BLaER1 treated with 17β-estradiol and CSF1 and Interleukin-3, amounts not matched to agents 10 nM and 100 nM (cell line): ENCODE measurements around the gene KCND2.
"Not testable (repeated sequence)": the region's sequence is repeated elsewhere in the genome, so short reads cannot be mapped to it uniquely, and the experiment has no call there.

Experiments
- H3K27ac ChIP-seq, 11 experiments: shearing (Covaris generic); formaldehyde crosslinking; 2 replicates each; pipeline ENCODE4 v1.8.1; 2022
- H3K27me3 ChIP-seq, 11 experiments: shearing (Covaris generic); formaldehyde crosslinking; 2 replicates each; pipeline ENCODE4 v1.8.1; 2022
- H3K36me3 ChIP-seq, 11 experiments: shearing (Covaris generic); formaldehyde crosslinking; 2 replicates each; pipeline ENCODE4 v1.8.1; 2022
- H3K4me1 ChIP-seq, 10 experiments: shearing (Covaris generic); formaldehyde crosslinking; 2 replicates each; pipeline ENCODE4 v1.8.1; 2022
- H3K4me2 ChIP-seq, 11 experiments: shearing (Covaris generic); formaldehyde crosslinking; 2 replicates each; pipeline ENCODE4 v1.8.1; 2022
- H3K4me3 ChIP-seq, 10 experiments: shearing (Covaris generic); formaldehyde crosslinking; 2 replicates each; pipeline ENCODE4 v1.8.1; 2022
- H3K9ac ChIP-seq, 11 experiments: shearing (Covaris generic); formaldehyde crosslinking; 2 replicates each; pipeline ENCODE4 v1.8.1; 2022
- H3K9me3 ChIP-seq, 11 experiments: shearing (Covaris generic); formaldehyde crosslinking; replicated peaks in 1 of 11; 2 replicates each; pipeline ENCODE4 v1.8.1; 2022
- H4K20me1 ChIP-seq, 11 experiments: shearing (Covaris generic); formaldehyde crosslinking; 2 replicates each; pipeline ENCODE4 v1.8.1; 2022
- Cebpa-rat ChIP-seq, 11 experiments: shearing (Covaris generic); IDR thresholded peaks; 2 replicates each; pipeline ENCODE4 v1.8.1; 2022

The KCND2 gene

DNA sequence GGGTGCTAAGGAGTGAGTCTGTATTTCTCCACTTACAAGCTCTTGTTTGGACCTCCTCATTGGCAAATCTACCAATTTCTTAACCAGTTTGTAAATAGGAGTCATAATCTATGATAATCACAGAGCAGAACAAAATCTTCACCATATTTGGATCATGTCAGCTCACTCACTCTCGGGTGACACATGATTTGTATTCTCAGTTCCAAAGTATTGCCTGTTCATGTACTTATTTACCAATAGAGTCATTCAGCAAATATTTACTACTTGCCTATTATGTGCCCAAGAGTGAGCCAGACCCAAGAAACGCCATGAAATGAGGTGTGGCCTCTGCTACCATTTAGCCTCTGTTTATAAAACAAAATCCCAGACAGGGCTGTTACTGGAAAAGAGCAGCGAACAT is 470.2 kb downstream of the KCND2 start:
- Histone ChIP-seq H3K4me3 (no peak overlapping the region), H3K9me3 (no peaks in the 10 kb centered on the region), H3K4me2 (no peak overlapping the region), H3K27ac (no peak overlapping the region), H3K9ac (no peak overlapping the region), H4K20me1 (no peaks in the 10 kb centered on the region), H3K36me3 (no peaks in the 10 kb centered on the region), H3K27me3 (no peaks in the 10 kb centered on the region), H3K4me1 (no peaks in the 10 kb centered on the region)
- TF ChIP-seq Cebpa-rat (IDR thresholded peaks at IDR 0.05), result no peak

- no peaks in the 10 kb centered on the region for H3K9me3 ChIP-seq
- H3K9ac ChIP-seq, result no peak overlapping the region
- no peak for TF ChIP-seq Cebpa-rat (IDR thresholded peaks at IDR 0.05)
- no peaks in the 10 kb centered on the region for H3K27me3 ChIP-seq
- no peaks in the 10 kb centered on the region for H3K36me3 ChIP-seq
- H3K4me2 ChIP-seq, result no peak overlapping the region
- no peak overlapping the region for H3K4me3 ChIP-seq
- H3K4me1 ChIP-seq, result no peaks in the 10 kb centered on the region
- H3K27ac ChIP-seq, result no peak overlapping the region
- H4K20me1 ChIP-seq, result no peaks in the 10 kb centered on the region
Measured at GRCh38 chr7:120760050-120760449, 487.1 kb downstream of the KCND2 start.

- Histone ChIP-seq H3K36me3 (no peaks in the 10 kb centered on the region), H3K4me1 (no peaks in the 10 kb centered on the region), H3K9ac (no peak overlapping the region), H3K27me3 (no peaks in the 10 kb centered on the region), H3K4me3 (no peak overlapping the region), H3K9me3 (no peaks in the 10 kb centered on the region), H3K27ac (no peak overlapping the region), H4K20me1 (no peaks in the 10 kb centered on the region), H3K4me2 (no peak overlapping the region)
- no peak for TF ChIP-seq Cebpa-rat (IDR thresholded peaks at IDR 0.05)
Measured at GRCh38 chr7:120760851-120761250, 487.9 kb downstream of the KCND2 start.

DNA sequence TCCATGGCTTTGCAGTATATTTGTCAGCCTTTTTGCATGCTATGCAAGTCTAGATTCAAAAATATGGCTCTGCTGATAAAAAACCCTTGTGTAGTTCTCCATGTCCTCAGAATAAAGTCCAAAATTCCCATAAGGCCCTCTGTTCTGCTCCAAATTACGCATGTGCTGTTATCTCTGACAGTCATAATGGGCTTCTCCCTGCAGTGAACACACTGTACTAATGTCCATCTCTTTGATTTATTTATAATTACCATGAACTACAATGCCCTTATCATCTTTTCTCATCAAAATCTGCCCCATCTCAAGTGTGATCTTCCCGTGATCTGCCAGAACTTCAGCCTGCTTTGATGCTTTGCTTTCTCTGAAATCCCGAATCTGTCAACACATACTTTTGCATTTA is 497.2 kb downstream of the KCND2 start:
- no peaks in the 10 kb centered on the region for H3K36me3 ChIP-seq
- H3K27ac ChIP-seq, result no peak overlapping the region
- no peaks in the 10 kb centered on the region for H3K27me3 ChIP-seq
- no peak overlapping the region for H3K4me2 ChIP-seq
- no peaks in the 10 kb centered on the region for H3K9me3 ChIP-seq
- no peaks in the 10 kb centered on the region for H4K20me1 ChIP-seq
- TF ChIP-seq Cebpa-rat (IDR thresholded peaks at IDR 0.05), result no peak
- H3K4me1 ChIP-seq, result no peaks in the 10 kb centered on the region
- no peak overlapping the region for H3K4me3 ChIP-seq
- H3K9ac ChIP-seq, result no peak overlapping the region

DNA sequence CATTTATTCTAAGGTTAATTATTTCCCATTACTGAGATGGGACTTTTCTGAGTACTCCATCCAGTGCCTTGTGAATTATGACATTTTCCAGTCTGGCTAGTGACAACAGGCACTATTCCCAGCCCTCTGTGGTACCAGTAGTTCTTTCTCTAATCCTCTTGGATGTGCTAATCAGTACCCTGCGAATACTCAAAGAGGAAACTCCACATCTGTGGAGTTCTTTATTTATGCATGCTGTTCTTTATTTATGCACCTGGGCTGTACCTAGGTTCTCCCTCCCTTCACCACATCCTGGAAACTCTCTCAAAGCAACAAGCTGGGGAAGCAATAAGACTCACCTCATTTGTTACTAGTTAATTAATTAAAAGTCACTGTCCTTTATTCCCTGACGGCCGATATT is 501.5 kb downstream of the KCND2 start:
- Histone ChIP-seq H3K9ac (no peak overlapping the region), H3K27ac (no peak overlapping the region), H3K4me3 (no peak overlapping the region), H4K20me1 (no peaks in the 10 kb centered on the region), H3K36me3 (no peaks in the 10 kb centered on the region), H3K4me1 (no peaks in the 10 kb centered on the region), H3K4me2 (no peak overlapping the region), H3K9me3 (no peaks in the 10 kb centered on the region), H3K27me3 (no peaks in the 10 kb centered on the region)
- no peak for TF ChIP-seq Cebpa-rat (IDR thresholded peaks at IDR 0.05)

- no peak overlapping the region for H3K27ac ChIP-seq
- no peak overlapping the region for H3K9ac ChIP-seq
- no peak overlapping the region for H3K4me2 ChIP-seq
- no peaks in the 10 kb centered on the region for H4K20me1 ChIP-seq
- H3K4me1 ChIP-seq, result no peaks in the 10 kb centered on the region
- no peaks in the 10 kb centered on the region for H3K9me3 ChIP-seq
- no peaks in the 10 kb centered on the region for H3K36me3 ChIP-seq
- H3K4me3 ChIP-seq, result no peak overlapping the region
- H3K27me3 ChIP-seq, result no peaks in the 10 kb centered on the region
- no peak for TF ChIP-seq Cebpa-rat (IDR thresholded peaks at IDR 0.05)
Measured at GRCh38 chr7:120775755-120776154, 502.8 kb downstream of the KCND2 start.

- H3K9me3 ChIP-seq, H3K4me2 ChIP-seq, H3K27ac ChIP-seq, H3K36me3 ChIP-seq, H3K4me3 ChIP-seq, H3K4me1 ChIP-seq, H3K27me3 ChIP-seq, H3K9ac ChIP-seq, H4K20me1 ChIP-seq: not testable (repeated sequence)
Measured at GRCh38 chr7:120779078-120779477, 506.1 kb downstream of the KCND2 start.

DNA sequence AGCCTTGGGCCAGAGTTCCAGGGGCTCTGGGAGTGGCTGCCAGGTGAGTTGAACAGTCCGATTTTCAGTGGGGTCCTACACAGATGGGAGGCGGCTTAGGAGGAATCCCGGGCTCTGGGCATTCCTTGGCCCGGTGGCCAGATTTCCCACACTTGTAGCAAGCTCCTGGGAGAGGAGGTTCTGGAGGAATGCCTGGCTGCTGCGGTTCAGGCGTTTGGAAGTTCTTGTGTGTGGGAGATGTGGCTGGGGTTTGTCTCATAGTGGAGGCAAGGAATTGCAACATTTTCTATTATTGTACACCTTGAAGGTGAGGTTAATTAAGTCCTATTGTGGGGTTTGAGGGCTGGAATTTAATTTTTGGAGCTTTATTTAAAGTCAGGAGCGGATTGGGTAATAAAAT is 507.5 kb downstream of the KCND2 start:
- not testable (repeated sequence) for H3K4me2 ChIP-seq, H3K36me3 ChIP-seq, H3K9ac ChIP-seq, H3K4me1 ChIP-seq, H3K27ac ChIP-seq, H3K4me3 ChIP-seq, H3K9me3 ChIP-seq, H4K20me1 ChIP-seq, H3K27me3 ChIP-seq

DNA sequence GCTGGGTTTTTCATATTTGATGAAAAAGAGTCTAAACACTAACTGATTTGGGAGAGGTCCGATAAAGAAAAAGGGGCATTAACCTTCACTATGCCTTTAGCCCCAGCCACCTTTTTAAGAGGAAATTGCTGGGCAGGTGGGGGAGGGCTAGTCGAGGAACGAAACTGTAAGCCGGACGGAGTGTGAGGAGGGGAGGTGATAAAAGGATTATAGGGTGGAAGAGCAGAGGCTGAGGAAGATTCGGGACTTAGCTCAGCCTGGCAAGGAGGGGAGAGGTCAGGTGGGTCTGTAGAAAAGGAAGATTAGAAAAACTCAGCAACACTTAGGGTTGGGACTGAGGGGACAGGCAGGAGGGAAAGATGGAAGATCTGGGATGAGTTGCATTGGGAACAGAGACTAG is 508.0 kb downstream of the KCND2 start:
- Histone ChIP-seq H3K4me1 (no peaks in the 10 kb centered on the region), H3K27me3 (no peaks in the 10 kb centered on the region)

DNA sequence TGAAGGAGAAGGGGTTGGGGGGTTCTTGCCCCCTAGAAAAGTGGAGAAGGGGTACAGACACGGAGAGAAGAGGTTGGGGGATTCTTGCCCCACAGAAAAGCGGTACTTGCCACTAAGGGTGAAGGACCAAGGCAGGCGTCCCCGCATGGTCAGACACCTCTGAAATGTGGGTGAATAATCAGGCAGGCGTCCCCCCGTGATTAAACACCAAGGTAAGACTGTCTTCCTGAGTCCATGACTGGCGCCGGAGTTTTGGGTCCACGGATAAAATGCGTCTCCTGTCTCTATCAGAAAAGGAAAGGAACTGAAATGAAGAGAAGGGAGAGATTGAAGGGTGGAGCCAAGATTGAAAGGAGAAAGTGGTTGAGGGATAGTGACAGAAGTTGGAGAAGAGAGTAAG is 508.9 kb downstream of the KCND2 start:
- H3K27me3 ChIP-seq, H3K9me3 ChIP-seq, H3K27ac ChIP-seq, H3K36me3 ChIP-seq, H3K4me2 ChIP-seq, H3K4me3 ChIP-seq, H4K20me1 ChIP-seq, H3K9ac ChIP-seq, H3K4me1 ChIP-seq: not testable (repeated sequence)

More for the DNA sequence above, 508.0 kb downstream of the KCND2 start:
- no peak overlapping the region for H3K27ac ChIP-seq
- no peak overlapping the region for H3K9ac ChIP-seq
- H3K4me2 ChIP-seq, result no peak overlapping the region
- H4K20me1 ChIP-seq, result no peaks in the 10 kb centered on the region
- H3K36me3 ChIP-seq, result no peaks in the 10 kb centered on the region
- no peak for TF ChIP-seq Cebpa-rat (IDR thresholded peaks at IDR 0.05)
- no peak overlapping the region for H3K4me3 ChIP-seq
- no peaks in the 10 kb centered on the region for H3K9me3 ChIP-seq

DNA sequence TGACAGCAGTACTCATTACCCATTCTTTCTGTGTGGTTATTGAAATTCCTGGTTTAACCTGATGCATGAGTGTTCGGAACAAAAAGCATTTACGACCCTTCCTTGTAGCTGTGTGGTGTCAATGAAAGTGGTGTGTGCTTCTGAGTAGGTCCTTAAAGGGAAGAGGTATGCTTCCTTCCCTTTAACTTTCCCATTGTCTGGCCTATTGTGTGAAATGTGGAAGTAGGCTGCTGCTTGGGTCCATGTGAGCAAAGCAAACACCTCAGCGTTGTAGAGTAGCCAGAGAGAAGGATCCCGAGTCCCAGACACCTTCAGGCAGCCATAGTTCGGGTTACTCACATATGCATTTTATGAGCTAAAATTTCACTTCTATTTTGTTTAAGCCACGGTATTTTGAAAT is 510.3 kb downstream of the KCND2 start:
- H3K4me1 ChIP-seq, result no peaks in the 10 kb centered on the region
- H3K27ac ChIP-seq, result no peak overlapping the region
- H3K4me2 ChIP-seq, result no peak overlapping the region
- no peaks in the 10 kb centered on the region for H3K36me3 ChIP-seq
- H3K27me3 ChIP-seq, result no peaks in the 10 kb centered on the region
- no peak overlapping the region for H3K9ac ChIP-seq
- H3K9me3 ChIP-seq, result no peaks in the 10 kb centered on the region
- no peak for TF ChIP-seq Cebpa-rat (IDR thresholded peaks at IDR 0.05)
- H4K20me1 ChIP-seq, result no peaks in the 10 kb centered on the region
- H3K4me3 ChIP-seq, result no peak overlapping the region
